A549 (cell line): Measurements from ENCODE around the gene MEGF6. TPM values are rescaled to one million over a fixed set of nuclear protein-coding genes. Genes with fewer than 3 reads are reported as not detected.

Source experiments
- ATAC-seq, 2 experiments: fragments of 200-7000 bp in 1 of 2; fragments of >200 bp in 1 of 2; cut with Nextera tagmentation in 1 of 2; cut with Tn5 transposase in 1 of 2; 3 replicates each; pipeline versions ENCODE4 v1.8.0 to v1.9.1; 2018 to 2020; ENCODE audit warnings: mild to moderate bottlenecking in 1 of 2, moderate library complexity in 1 of 2
- CTCF ChIA-PET: fragments of 300-600 bp; sonication (Branson Sonifier 250); formaldehyde crosslinking; extraction: SDS; loops from one replicate; lab custom pipeline; 2021; ENCODE audit warnings: antibody characterized with exemption, inconsistent platforms; lab: Yijun Ruan, JAX
- POLR2A ChIA-PET: fragments of 350-600 bp; formaldehyde crosslinking; extraction: SDS; loops from one replicate; lab custom pipeline; 2021; ENCODE audit warnings: antibody characterized with exemption, inconsistent platforms; lab: Yijun Ruan, JAX
- DNase-seq, 2 experiments: peaks; one replicate each; pipeline versions ENCODE4 v3.0.0 to v3.0.0-alpha.2; 2011 to 2016; ENCODE audit warnings: low read depth in 1 of 2, low spot score in 1 of 2
- FAIRE-seq: peaks from 2 replicates; lab custom pipeline; 2011; peaks lifted over from hg19 to GRCh38; lab: Jason Lieb, UNC
- H3K27ac ChIP-seq, 2 experiments: fragments of >200 bp; sonication (Bioruptor Twin); formaldehyde crosslinking; 3 replicates each; pipeline ENCODE4 v1.5.1; 2016 to 2017
- H3K4me1 ChIP-seq: fragments of >200 bp; sonication (Bioruptor Twin); formaldehyde crosslinking; 3 replicates; pipeline ENCODE4 v1.6.1; 2016
- H3K4me2 ChIP-seq: fragments of >200 bp; sonication (Bioruptor Twin); formaldehyde crosslinking; 3 replicates; pipeline ENCODE4 v1.6.1; 2016
- H3K4me3 ChIP-seq: fragments of >200 bp; sonication (Bioruptor Twin); formaldehyde crosslinking; 3 replicates; pipeline ENCODE4 v1.5.1; 2016
- H3K9me3 ChIP-seq: fragments of >200 bp; sonication (Bioruptor Twin); formaldehyde crosslinking; 3 replicates; pipeline ENCODE4 v1.6.1; 2016
- CHD2 ChIP-seq: fragments of 150-350 bp; IDR thresholded peaks from 2 replicates; pipeline ENCODE4 v1.6.1; 2014; ENCODE audit warnings: low read length; ENCODE audit not compliant: partially characterized antibody
- ESRRA ChIP-seq: fragments of 150-350 bp; IDR thresholded peaks from 2 replicates; pipeline ENCODE4 v1.6.1; 2014; ENCODE audit warnings: mild to moderate bottlenecking, low read length, borderline replicate concordance
- FOSB ChIP-seq: fragments of 250-450 bp; sonication (Bioruptor Pico); IDR thresholded peaks from 2 replicates; pipeline ENCODE4 v1.5.0; 2020; ENCODE audit warnings: mild to moderate bottlenecking, moderate library complexity
- FOSL2 ChIP-seq, 2 experiments: fragments of 450-650 bp in 1 of 2; fragments of >200 bp in 1 of 2; sonication (Bioruptor Twin) in 1 of 2; formaldehyde crosslinking; IDR thresholded peaks; 2 replicates each; pipeline versions ENCODE4 v1.5.0 to v1.6.1; 2016 to 2020; ENCODE audit warnings: mild to moderate bottlenecking in 1 of 2, moderate library complexity in 1 of 2
- FOXS1 ChIP-seq: fragments of 250-450 bp; sonication (Bioruptor Pico); IDR thresholded peaks from 2 replicates; pipeline ENCODE4 v1.5.0; 2020; ENCODE audit warnings: mild to moderate bottlenecking, moderate library complexity
- HOXA7 ChIP-seq: fragments of 250-450 bp; sonication (Bioruptor Pico); IDR thresholded peaks from 2 replicates; pipeline ENCODE4 v1.5.0; 2020; ENCODE audit warnings: mild to moderate bottlenecking, moderate library complexity
- JUN ChIP-seq, 2 experiments: fragments of >200 bp; sonication (Bioruptor Twin); formaldehyde crosslinking; IDR thresholded peaks; 2 replicates in 1 of 2; 3 replicates in 1 of 2; pipeline ENCODE4 v1.6.1; 2016 to 2017
- JUNB ChIP-seq: fragments of >200 bp; sonication (Bioruptor Twin); formaldehyde crosslinking; IDR thresholded peaks from 2 replicates; pipeline ENCODE4 v1.6.1; 2016
- KDM5A ChIP-seq: fragments of 200-600 bp; sonication (generic); IDR thresholded peaks from 2 replicates; pipeline ENCODE4 v1.6.1; 2016; ENCODE audit warnings: antibody characterized with exemption, mild to moderate bottlenecking
- NFE2L2 ChIP-seq: fragments of 150-350 bp; conservative IDR thresholded peaks from 2 replicates; pipeline ENCODE4 v1.6.1; 2014; ENCODE audit warnings: low read length
- NPAS2 ChIP-seq: fragments of 250-450 bp; sonication (Bioruptor Pico); IDR thresholded peaks from 2 replicates; pipeline ENCODE4 v1.8.0; 2022; ENCODE audit warnings: mild to moderate bottlenecking, moderate library complexity, borderline replicate concordance
- NR3C1 ChIP-seq: fragments of >200 bp; sonication (Bioruptor Twin); formaldehyde crosslinking; IDR thresholded peaks from 3 replicates; pipeline ENCODE4 v1.6.1; 2017
- PHF8 ChIP-seq: fragments of 200-600 bp; sonication (generic); IDR thresholded peaks from 2 replicates; pipeline ENCODE4 v1.6.1; 2016; ENCODE audit warnings: low read depth, mild to moderate bottlenecking, antibody characterized with exemption, moderate library complexity, borderline replicate concordance
- POLR2A ChIP-seq: IDR thresholded peaks from 2 replicates; pipeline ENCODE4 v1.6.1; 2012; ENCODE audit warnings: mild to moderate bottlenecking, low read length
- POLR2AphosphoS2 ChIP-seq: conservative IDR thresholded peaks from 2 replicates; pipeline ENCODE4 v1.6.1; 2012; ENCODE audit warnings: low read length, improper control_type of control experiment, inconsistent platforms
- RAD21 ChIP-seq, 2 experiments: fragments of >200 bp in 1 of 2; sonication (Bioruptor Twin) in 1 of 2; formaldehyde crosslinking in 1 of 2; IDR thresholded peaks in 1 of 2; conservative IDR thresholded peaks in 1 of 2; 2 replicates in 1 of 2; 3 replicates in 1 of 2; pipeline ENCODE4 v1.6.1; 2012 to 2018; ENCODE audit warnings: inconsistent platforms in 1 of 2
- RCOR1 ChIP-seq: fragments of 150-350 bp; IDR thresholded peaks from 2 replicates; pipeline ENCODE4 v1.6.1; 2014; ENCODE audit warnings: antibody characterized with exemption, low read length, low read depth
- RFX5 ChIP-seq: fragments of 450-650 bp; IDR thresholded peaks from 2 replicates; pipeline ENCODE4 v1.7.1; 2014; ENCODE audit warnings: antibody characterized with exemption, mild to moderate bottlenecking, moderate library complexity
- RNF2 ChIP-seq: fragments of 200-600 bp; sonication (generic); IDR thresholded peaks from 2 replicates; pipeline ENCODE4 v1.6.1; 2016; ENCODE audit warnings: low read depth, mild to moderate bottlenecking, antibody characterized with exemption, moderate library complexity, borderline replicate concordance
- SMC3 ChIP-seq: fragments of >200 bp; sonication (Bioruptor Twin); formaldehyde crosslinking; IDR thresholded peaks from 3 replicates; pipeline ENCODE4 v1.6.1; 2018; ENCODE audit warnings: inconsistent platforms
- TP53 ChIP-seq: fragments of 250-450 bp; sonication (Bioruptor Pico); IDR thresholded peaks from 2 replicates; pipeline ENCODE4 v1.5.0; 2021; ENCODE audit warnings: mild to moderate bottlenecking, moderate library complexity
- ZFP36 ChIP-seq: fragments of 450-650 bp; IDR thresholded peaks from 2 replicates; pipeline ENCODE4 v1.6.1; 2014; ENCODE audit warnings: borderline replicate concordance; ENCODE audit not compliant: partially characterized antibody
- ZNF302 ChIP-seq: fragments of 250-450 bp; sonication (Bioruptor Pico); IDR thresholded peaks from 2 replicates; pipeline ENCODE4 v1.9.0; 2021; ENCODE audit warnings: inconsistent platforms, mild to moderate bottlenecking, moderate library complexity
- WGBS: methylation state at CpG from one replicate; pipeline ENCODE4 v1.1.6; 2017; ENCODE audit errors: missing lambda C conversion rate; 5-methylcytosine and 5-hydroxymethylcytosine counted together
- polyA plus RNA-seq, 4 experiments: library from polyadenylated mRNA; depleted of rRNA in 3 of 4; stranded (reverse); fragments of >200 nt; fragmentation: RNase III in 1 of 4; extraction: RNeasy Plus Mini Kit Qiagen cat#74134 plus additional on column Dnase treatment in 1 of 4; gene quantifications; 2 replicates in 3 of 4; 3 replicates in 1 of 4; pipeline ENCODE4 v1.2.3, GENCODE V29; 2011 to 2017
- TF ChIP-seq, protein P1 (sequence below): IDR thresholded peaks from 2 replicates; pipeline ENCODE4 v1.6.1; 2012
- TF ChIP-seq, protein P2 (sequence below): fragments of >200 bp; sonication (Bioruptor Twin); formaldehyde crosslinking; IDR thresholded peaks from 3 replicates; pipeline ENCODE4 v1.5.1; 2016
- TF ChIP-seq, protein P3 (sequence below): fragments of 250-450 bp; sonication (Bioruptor Pico); IDR thresholded peaks from 2 replicates; pipeline ENCODE4 v1.5.0; 2021; ENCODE audit warnings: mild to moderate bottlenecking, moderate library complexity, borderline replicate concordance
- TF ChIP-seq, protein P4 (sequence below): fragments of 450-650 bp; IDR thresholded peaks from 2 replicates; pipeline ENCODE4 v1.6.1; 2014; ENCODE audit warnings: antibody characterized with exemption

The MEGF6 gene
- polyA plus RNA-seq, 2 of the 4 experiments (the other 2 are of a cell fraction), result 0.66 to 13.7 TPM

DNA sequence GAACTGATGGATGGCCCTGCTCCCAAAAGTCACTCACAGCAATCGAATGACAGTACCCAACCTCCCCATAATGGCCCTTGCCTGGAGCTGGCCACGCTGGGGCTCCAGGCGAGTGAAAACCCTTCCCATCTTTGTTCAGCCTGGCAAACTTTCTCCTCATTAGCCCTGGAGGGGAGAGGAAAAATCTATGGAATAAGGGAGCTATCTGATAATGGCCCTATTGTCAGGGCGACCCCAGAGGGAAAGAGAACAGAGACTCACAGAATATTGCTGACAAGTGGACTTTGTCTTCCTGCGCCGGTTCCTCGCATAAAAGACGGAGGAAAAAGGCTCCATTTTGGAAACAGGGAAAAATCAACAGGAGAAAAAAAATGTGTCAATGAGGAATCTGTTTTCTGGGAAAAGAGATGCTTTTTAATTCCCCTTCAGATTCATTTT lies 169.9 kb downstream of the MEGF6 start:
- H3K4me1 ChIP-seq, result no peaks in the 10 kb centered on the region
- no peak for ATAC-seq
- ChIA-PET POLR2A (no interaction called here), CTCF (interaction anchor here (1.2 to 2.3 kb wide), 2 partner anchors 12 to 14 kb away, joined by 4 to 14 read pairs; no protein-coding TSS in a partner anchor)
- no peak for FAIRE-seq
- TF ChIP-seq RNF2 (no peak), RCOR1 (no peak), FOXS1 (CRISPR knock-in tag) (no peak), NPAS2 (CRISPR knock-in tag) (no peak), NFE2L2 (no peak)
- TF ChIP-seq, protein P1, sequence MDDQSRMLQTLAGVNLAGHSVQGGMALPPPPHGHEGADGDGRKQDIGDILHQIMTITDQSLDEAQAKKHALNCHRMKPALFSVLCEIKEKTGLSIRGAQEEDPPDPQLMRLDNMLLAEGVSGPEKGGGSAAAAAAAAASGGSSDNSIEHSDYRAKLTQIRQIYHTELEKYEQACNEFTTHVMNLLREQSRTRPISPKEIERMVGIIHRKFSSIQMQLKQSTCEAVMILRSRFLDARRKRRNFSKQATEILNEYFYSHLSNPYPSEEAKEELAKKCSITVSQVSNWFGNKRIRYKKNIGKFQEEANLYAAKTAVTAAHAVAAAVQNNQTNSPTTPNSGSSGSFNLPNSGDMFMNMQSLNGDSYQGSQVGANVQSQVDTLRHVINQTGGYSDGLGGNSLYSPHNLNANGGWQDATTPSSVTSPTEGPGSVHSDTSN, result no peak
- TF ChIP-seq, all 56 proteins: peak for 0
- Histone ChIP-seq H3K27ac (no peak overlapping the region), H3K9me3 (no peaks in the 10 kb centered on the region; the same call in 2 of the 3 replicates), H3K4me2 (no peak overlapping the region), H3K4me3 (no peak overlapping the region)
- WGBS, result 63% methylated on average over 6 of the region's 8 CpGs
- no peak for DNase-seq

DNA sequence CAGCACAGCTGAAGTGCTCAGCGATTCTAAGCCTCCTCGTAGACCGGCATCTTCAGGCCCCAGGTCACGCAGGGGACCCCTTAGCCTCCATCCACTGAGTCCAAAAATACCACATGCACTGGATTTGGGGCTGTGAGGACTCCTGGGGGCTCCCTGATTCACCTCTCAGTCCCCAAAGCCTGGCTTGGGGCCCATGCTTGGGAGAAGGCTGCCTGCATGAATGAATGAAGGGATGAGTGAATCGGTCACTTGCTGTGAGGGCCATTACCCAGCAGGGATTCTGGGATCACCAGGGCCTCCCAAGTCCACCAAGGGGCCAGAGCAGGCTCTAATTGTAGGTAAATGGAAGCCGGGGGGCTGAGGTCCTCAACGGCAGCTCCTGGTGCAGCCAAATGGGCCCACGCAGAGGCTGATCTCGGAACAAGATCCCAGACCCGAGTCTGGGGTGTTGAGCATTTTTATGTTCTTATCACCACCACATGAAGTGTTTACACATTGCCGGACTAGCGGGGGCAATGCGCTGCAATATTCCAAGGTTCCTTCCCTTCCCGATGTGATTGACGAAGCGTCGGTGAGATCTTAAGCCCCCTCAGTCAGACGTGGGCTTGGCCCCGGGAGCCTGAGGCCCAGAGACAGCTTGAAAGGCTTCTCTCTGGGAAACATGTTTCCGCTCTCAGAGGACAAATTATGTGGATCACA lies 170.4 kb downstream of the MEGF6 start:
- CTCF ChIA-PET, result interaction anchor here (2.3 kb wide), 1 partner anchor 12 kb away, joined by 14 read pairs; no protein-coding TSS in a partner anchor
- H3K4me1 ChIP-seq, result no peaks in the 10 kb centered on the region
- no peak overlapping the region for H3K4me3 ChIP-seq
- WGBS, result 73% methylated on average over 18 of the region's 20 CpGs
- ATAC-seq (no peak), DNase-seq (no peak), FAIRE-seq (no peak)
- TF ChIP-seq POLR2A (no peak), SMC3 (no peak), JUNB (no peak), PHF8 (no peak), FOSB (CRISPR knock-in tag) (no peak), KDM5A (no peak), NFE2L2 (no peak), ESRRA (no peak), CHD2 (no peak), NR3C1 (no peak), TP53 (no peak)
- TF ChIP-seq, protein P2, sequence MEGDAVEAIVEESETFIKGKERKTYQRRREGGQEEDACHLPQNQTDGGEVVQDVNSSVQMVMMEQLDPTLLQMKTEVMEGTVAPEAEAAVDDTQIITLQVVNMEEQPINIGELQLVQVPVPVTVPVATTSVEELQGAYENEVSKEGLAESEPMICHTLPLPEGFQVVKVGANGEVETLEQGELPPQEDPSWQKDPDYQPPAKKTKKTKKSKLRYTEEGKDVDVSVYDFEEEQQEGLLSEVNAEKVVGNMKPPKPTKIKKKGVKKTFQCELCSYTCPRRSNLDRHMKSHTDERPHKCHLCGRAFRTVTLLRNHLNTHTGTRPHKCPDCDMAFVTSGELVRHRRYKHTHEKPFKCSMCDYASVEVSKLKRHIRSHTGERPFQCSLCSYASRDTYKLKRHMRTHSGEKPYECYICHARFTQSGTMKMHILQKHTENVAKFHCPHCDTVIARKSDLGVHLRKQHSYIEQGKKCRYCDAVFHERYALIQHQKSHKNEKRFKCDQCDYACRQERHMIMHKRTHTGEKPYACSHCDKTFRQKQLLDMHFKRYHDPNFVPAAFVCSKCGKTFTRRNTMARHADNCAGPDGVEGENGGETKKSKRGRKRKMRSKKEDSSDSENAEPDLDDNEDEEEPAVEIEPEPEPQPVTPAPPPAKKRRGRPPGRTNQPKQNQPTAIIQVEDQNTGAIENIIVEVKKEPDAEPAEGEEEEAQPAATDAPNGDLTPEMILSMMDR, result no peak
- no peak overlapping the region for H3K27ac ChIP-seq
- no peaks in the 10 kb centered on the region for H3K9me3 ChIP-seq
- H3K4me2 ChIP-seq, result no peak overlapping the region
- POLR2A ChIA-PET, result no interaction called here

DNA sequence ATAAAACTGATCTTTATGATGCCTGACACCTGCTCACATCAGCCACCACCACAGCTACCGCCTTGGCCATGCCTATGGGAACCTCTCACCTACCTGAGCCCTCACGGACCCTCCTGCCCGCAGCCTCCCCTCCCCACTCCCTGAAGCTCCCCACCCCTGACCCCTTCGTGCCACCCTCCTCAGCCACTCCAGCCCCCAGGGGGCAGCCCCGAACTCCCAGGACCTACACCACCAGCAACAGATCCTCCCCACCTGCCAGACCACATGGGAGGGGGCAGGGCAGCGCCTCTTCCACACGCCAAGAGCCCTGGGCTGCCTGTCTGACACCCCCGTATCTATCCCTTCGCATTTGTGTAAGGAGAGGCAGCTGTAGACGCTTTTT lies 171.0 kb downstream of the MEGF6 start:
- H3K9me3 ChIP-seq, result no peaks in the 10 kb centered on the region
- ChIA-PET CTCF (interaction anchor here (0.9 kb wide), 1 partner anchor 16 kb away, joined by 3 read pairs; no protein-coding TSS in a partner anchor), POLR2A (no interaction called here)
- no peak overlapping the region for H3K4me2 ChIP-seq
- H3K4me1 ChIP-seq, result no peaks in the 10 kb centered on the region
- H3K4me3 ChIP-seq, result no peak overlapping the region
- FAIRE-seq (no peak), DNase-seq (no peak), ATAC-seq (no peak)
- H3K27ac ChIP-seq, result no peak overlapping the region
- WGBS, result 45% methylated on average over 7 of the region's 10 CpGs
- TF ChIP-seq, protein P1, result no peak
- TF ChIP-seq, protein P3, sequence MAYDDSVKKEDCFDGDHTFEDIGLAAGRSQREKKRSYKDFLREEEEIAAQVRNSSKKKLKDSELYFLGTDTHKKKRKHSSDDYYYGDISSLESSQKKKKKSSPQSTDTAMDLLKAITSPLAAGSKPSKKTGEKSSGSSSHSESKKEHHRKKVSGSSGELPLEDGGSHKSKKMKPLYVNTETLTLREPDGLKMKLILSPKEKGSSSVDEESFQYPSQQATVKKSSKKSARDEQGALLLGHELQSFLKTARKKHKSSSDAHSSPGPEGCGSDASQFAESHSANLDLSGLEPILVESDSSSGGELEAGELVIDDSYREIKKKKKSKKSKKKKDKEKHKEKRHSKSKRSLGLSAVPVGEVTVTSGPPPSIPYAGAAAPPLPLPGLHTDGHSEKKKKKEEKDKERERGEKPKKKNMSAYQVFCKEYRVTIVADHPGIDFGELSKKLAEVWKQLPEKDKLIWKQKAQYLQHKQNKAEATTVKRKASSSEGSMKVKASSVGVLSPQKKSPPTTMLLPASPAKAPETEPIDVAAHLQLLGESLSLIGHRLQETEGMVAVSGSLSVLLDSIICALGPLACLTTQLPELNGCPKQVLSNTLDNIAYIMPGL (CRISPR knock-in tag), result no peak
- TF ChIP-seq, protein P4, sequence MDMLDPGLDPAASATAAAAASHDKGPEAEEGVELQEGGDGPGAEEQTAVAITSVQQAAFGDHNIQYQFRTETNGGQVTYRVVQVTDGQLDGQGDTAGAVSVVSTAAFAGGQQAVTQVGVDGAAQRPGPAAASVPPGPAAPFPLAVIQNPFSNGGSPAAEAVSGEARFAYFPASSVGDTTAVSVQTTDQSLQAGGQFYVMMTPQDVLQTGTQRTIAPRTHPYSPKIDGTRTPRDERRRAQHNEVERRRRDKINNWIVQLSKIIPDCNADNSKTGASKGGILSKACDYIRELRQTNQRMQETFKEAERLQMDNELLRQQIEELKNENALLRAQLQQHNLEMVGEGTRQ, result no peak
- no peak for TF ChIP-seq JUN (IDR thresholded peaks at IDR 0.05)
- TF ChIP-seq NPAS2 (CRISPR knock-in tag), result no peak
- no peak for TF ChIP-seq KDM5A
- no peak for TF ChIP-seq FOSL2 (IDR thresholded peaks at IDR 0.05)
- TF ChIP-seq FOSL2 (CRISPR knock-in tag; IDR thresholded peaks at IDR 0.05), result no peak
- TF ChIP-seq RAD21 (conservative IDR thresholded peaks at IDR 0.05 in 1 of 2, IDR thresholded peaks at IDR 0.05 in 1 of 2), result no peak
- TF ChIP-seq TP53, result no peak
- TF ChIP-seq ZFP36, result no peak
- no peak for TF ChIP-seq HOXA7
- TF ChIP-seq RFX5, result no peak
- no peak for TF ChIP-seq POLR2AphosphoS2
- no peak for TF ChIP-seq ZNF302
